Measurements from ENCODE around the gene FABP6. TPM values are rescaled to one million over a fixed set of nuclear protein-coding genes. Genes with fewer than 3 reads are reported as not detected.

Gene FABP6
- total RNA-seq, 1 experiment from 2014 or later, result not detected

DNA sequence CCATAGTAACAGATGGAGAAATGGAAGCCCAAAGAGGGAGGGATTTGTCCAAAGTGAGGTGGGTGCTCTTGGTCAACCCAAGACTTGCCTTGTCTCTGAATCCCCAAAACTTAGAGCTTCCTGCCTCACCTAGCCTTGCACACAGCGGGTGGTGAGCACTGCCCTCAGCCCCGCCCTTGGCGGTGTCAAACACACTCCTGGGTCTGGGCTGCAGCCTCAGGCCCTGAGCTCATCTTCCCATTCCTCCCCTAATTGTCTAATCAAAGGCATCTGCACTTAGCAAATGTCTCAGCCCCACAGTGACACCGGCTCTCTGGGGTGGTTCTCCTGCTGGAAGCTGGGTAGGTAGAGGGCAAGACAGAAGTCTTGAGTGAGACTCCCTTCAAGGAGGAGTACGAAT is 20.9 kb downstream of the FABP6 start:
- DNase-seq, result no peak
- Histone ChIP-seq H3K4me1 (no peaks in the 10 kb centered on the region; the same call in 1 of the 2 replicates), H3K4me3 (ENCODE audit: low read depth, low read length) (no peak overlapping the region), H3K36me3 (ENCODE audit: control insufficient read depth, insufficient read depth, low read length) (peaks cover 7% of the 10 kb centered on the region), H3K9me3 (no peaks in the 10 kb centered on the region), H3K27me3 (replicated peaks; ENCODE audit: control insufficient read depth, insufficient read depth, low read length) (no peaks in the 10 kb centered on the region)
- Mint-ChIP-seq H3K27ac (ENCODE audit: unreplicated experiment) (no peak overlapping the region), H3K36me3 (ENCODE audit: insufficient read depth, unreplicated experiment) (peaks cover 14% of the 10 kb centered on the region), H3K9me3 (ENCODE audit: unreplicated experiment) (no peaks in the 10 kb centered on the region), H3K4me3 (ENCODE audit: unreplicated experiment) (no peak overlapping the region), H3K27me3 (ENCODE audit: insufficient read depth, unreplicated experiment) (no peaks in the 10 kb centered on the region), H3K4me1 (ENCODE audit: low read depth, unreplicated experiment) (no peaks in the 10 kb centered on the region)
- TF ChIP-seq, protein P1, sequence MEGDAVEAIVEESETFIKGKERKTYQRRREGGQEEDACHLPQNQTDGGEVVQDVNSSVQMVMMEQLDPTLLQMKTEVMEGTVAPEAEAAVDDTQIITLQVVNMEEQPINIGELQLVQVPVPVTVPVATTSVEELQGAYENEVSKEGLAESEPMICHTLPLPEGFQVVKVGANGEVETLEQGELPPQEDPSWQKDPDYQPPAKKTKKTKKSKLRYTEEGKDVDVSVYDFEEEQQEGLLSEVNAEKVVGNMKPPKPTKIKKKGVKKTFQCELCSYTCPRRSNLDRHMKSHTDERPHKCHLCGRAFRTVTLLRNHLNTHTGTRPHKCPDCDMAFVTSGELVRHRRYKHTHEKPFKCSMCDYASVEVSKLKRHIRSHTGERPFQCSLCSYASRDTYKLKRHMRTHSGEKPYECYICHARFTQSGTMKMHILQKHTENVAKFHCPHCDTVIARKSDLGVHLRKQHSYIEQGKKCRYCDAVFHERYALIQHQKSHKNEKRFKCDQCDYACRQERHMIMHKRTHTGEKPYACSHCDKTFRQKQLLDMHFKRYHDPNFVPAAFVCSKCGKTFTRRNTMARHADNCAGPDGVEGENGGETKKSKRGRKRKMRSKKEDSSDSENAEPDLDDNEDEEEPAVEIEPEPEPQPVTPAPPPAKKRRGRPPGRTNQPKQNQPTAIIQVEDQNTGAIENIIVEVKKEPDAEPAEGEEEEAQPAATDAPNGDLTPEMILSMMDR (IDR thresholded peaks at IDR 0.05; ENCODE audit: insufficient read depth in 1 of 2, low read depth in 1 of 2, low read length in 1 of 2, severe bottlenecking in 1 of 2, unreplicated experiment in 1 of 2), result no peak
- no TSS peak for BruUV-seq (replicated peaks)
- CTCF ChIA-PET, result no interaction called here
- POLR2A ChIA-PET, result interaction anchor here (0.7 kb wide), 1 partner anchor 106 kb away, joined by 3 read pairs; no protein-coding TSS in a partner anchor
- intact Hi-C loops (cut with micrococcal nuclease; ENCODE audit: unreplicated experiment), result no loop called here

DNA sequence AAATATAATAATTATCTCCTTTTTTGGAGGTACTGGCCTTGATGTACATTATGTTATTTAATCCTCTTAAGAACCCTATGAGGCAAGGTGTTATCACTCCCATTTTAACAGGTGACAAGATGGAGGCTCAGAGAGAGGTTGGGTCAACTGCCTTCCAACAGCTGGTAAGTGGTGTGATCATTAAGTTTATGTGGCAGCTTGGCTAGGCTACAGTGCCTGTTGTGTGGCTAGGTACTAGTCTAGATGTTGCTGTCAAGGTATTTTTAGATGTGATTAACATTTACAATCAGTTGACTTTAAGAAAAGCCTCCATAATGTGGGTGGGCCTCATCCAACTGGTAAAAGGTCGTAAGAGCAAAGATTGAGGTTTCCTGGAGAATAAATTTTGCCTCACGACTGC is 21.5 kb downstream of the FABP6 start:
- Mint-ChIP-seq H3K27ac (ENCODE audit: unreplicated experiment) (no peak overlapping the region), H3K36me3 (ENCODE audit: insufficient read depth, unreplicated experiment) (peaks cover 14% of the 10 kb centered on the region), H3K27me3 (ENCODE audit: insufficient read depth, unreplicated experiment) (no peaks in the 10 kb centered on the region), H3K4me3 (ENCODE audit: unreplicated experiment) (no peak overlapping the region), H3K4me1 (ENCODE audit: low read depth, unreplicated experiment) (no peaks in the 10 kb centered on the region), H3K9me3 (ENCODE audit: unreplicated experiment) (no peaks in the 10 kb centered on the region)
- Histone ChIP-seq H3K4me3 (ENCODE audit: low read depth, low read length) (no peak overlapping the region), H3K36me3 (ENCODE audit: control insufficient read depth, insufficient read depth, low read length) (peaks cover 9% of the 10 kb centered on the region), H3K9me3 (no peaks in the 10 kb centered on the region), H3K4me1 (no peaks in the 10 kb centered on the region), H3K27me3 (replicated peaks; ENCODE audit: control insufficient read depth, insufficient read depth, low read length) (no peaks in the 10 kb centered on the region)
- ChIA-PET POLR2A (no interaction called here), CTCF (no interaction called here)
- intact Hi-C loops (cut with micrococcal nuclease; ENCODE audit: unreplicated experiment), result no loop called here
- no peak for DNase-seq
- no TSS peak for BruUV-seq (replicated peaks)
- TF ChIP-seq, protein P1 (IDR thresholded peaks at IDR 0.05; ENCODE audit: insufficient read depth in 1 of 2, low read depth in 1 of 2, low read length in 1 of 2, severe bottlenecking in 1 of 2, unreplicated experiment in 1 of 2), result no peak

DNA sequence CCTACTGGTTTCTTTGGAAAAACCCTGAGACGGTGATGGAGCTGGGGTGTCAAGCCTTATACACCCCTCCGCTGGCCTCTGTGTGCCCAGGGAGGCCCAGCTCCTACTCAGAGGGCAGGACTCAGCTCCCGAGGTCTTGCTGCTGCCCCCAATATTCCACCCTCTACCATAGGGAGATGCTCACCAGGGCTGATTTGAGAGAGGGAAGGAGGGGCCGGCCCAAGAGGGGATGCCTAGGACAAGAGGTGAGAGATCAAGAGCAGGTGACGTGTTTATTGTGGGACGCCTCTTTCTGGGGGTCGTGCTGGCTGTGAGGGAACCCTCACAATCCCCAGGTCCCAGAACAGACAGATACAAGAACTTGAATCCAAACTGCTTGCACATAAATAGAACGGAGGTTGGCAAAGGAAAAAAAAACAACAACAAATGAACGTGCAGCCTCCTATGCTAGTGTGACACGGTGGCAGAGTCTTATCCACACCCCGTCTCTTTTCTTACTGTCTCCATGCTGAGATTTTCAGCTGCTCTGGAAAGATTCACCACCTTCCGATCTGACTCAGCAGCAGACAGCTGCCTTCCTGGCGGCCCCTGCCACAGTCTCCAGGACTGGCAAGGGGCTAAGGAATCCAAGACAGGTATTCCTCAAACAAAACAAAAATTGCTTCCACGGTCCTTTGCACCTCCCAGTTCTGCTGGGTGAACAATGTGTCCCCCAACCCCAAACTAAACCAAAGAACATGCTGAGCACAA is 22.3 kb downstream of the FABP6 start:
- peaks cover 14% of the 10 kb centered on the region for H3K36me3 Mint-ChIP-seq (ENCODE audit: insufficient read depth, unreplicated experiment)
- H3K4me1 Mint-ChIP-seq (ENCODE audit: low read depth, unreplicated experiment), result no peaks in the 10 kb centered on the region
- no peaks in the 10 kb centered on the region for H3K27me3 Mint-ChIP-seq (ENCODE audit: insufficient read depth, unreplicated experiment)
- intact Hi-C loops (cut with micrococcal nuclease; ENCODE audit: unreplicated experiment), result no loop called here
- TF ChIP-seq, protein P1 (IDR thresholded peaks at IDR 0.05; ENCODE audit: insufficient read depth in 1 of 2, low read depth in 1 of 2, low read length in 1 of 2, severe bottlenecking in 1 of 2, unreplicated experiment in 1 of 2), result no peak
- no peaks in the 10 kb centered on the region for H3K9me3 Mint-ChIP-seq (ENCODE audit: unreplicated experiment)
- Histone ChIP-seq H3K27me3 (replicated peaks; ENCODE audit: control insufficient read depth, insufficient read depth, low read length) (no peaks in the 10 kb centered on the region), H3K4me1 (no peaks in the 10 kb centered on the region), H3K36me3 (ENCODE audit: control insufficient read depth, insufficient read depth, low read length) (peaks cover 9% of the 10 kb centered on the region), H3K9me3 (no peaks in the 10 kb centered on the region), H3K4me3 (ENCODE audit: low read depth, low read length) (no peak overlapping the region)
- DNase-seq, result no peak
- CTCF ChIA-PET, result no interaction called here
- no peak overlapping the region for H3K27ac Mint-ChIP-seq (ENCODE audit: unreplicated experiment)
- POLR2A ChIA-PET, result no interaction called here
- TSS peak; percentile 23 for BruUV-seq (replicated peaks)
- no peak overlapping the region for H3K4me3 Mint-ChIP-seq (ENCODE audit: unreplicated experiment)
